Measurements from ENCODE around the gene GCNT2.

The GCNT2 gene

DNA sequence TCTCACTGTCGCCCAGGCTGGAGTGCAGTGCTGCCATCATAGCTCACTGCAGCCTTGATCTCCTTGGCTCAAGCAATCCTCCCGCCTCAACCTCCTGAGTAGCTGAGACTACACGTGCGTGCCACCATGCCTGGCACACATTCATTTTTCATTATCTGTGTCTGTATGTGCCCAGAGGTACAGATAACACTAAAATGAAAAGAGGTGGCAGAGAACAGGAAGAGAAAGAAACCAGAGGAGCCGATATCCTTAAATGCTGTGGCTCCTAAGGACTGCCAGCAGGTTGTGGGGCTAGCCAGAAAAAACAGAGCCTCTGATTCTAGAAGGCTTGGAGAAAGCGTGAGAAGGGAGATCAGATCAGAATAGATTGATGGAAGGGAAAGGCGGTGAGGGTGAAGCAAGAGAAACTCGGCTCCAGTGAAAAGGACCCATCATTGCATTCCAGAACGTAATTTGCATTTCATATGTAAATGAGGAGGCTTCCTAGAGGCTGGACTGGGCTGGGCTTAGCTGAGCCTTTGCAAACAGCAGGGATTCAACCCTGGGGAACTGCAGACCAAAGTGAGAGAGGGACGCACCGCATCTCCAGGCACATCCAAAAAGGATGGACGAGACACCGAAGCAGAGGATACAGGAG is 64.2 kb downstream of the GCNT2 start:
- TF ChIP-seq CTCF (IDR thresholded peaks at IDR 0.05; ENCODE audit: insufficient read depth, low read length, poor library complexity, severe bottlenecking), result no peak
- DNase-seq (ENCODE audit: extremely low read depth, insufficient read length), result no peak
- no peak overlapping the region for H3K4me3 ChIP-seq (replicated peaks; ENCODE audit: low read depth, low read length)
- no peaks in the 10 kb centered on the region for H3K27me3 ChIP-seq (replicated peaks; ENCODE audit: control insufficient read depth, insufficient read depth, low read length)
- no peaks in the 10 kb centered on the region for H3K36me3 ChIP-seq (ENCODE audit: control insufficient read depth, insufficient read depth, low read length)

- no peak for DNase-seq (ENCODE audit: extremely low read depth, insufficient read length)
- Histone ChIP-seq H3K36me3 (ENCODE audit: control insufficient read depth, insufficient read depth, low read length) (no peaks in the 10 kb centered on the region), H3K27me3 (replicated peaks; ENCODE audit: control insufficient read depth, insufficient read depth, low read length) (no peaks in the 10 kb centered on the region), H3K4me3 (replicated peaks; ENCODE audit: low read depth, low read length) (no peak overlapping the region)
- TF ChIP-seq CTCF (IDR thresholded peaks at IDR 0.05; ENCODE audit: insufficient read depth, low read length, poor library complexity, severe bottlenecking), result no peak
Observed at GRCh38 chr6:10586302-10586701, 65.2 kb downstream of the GCNT2 start.

DNA sequence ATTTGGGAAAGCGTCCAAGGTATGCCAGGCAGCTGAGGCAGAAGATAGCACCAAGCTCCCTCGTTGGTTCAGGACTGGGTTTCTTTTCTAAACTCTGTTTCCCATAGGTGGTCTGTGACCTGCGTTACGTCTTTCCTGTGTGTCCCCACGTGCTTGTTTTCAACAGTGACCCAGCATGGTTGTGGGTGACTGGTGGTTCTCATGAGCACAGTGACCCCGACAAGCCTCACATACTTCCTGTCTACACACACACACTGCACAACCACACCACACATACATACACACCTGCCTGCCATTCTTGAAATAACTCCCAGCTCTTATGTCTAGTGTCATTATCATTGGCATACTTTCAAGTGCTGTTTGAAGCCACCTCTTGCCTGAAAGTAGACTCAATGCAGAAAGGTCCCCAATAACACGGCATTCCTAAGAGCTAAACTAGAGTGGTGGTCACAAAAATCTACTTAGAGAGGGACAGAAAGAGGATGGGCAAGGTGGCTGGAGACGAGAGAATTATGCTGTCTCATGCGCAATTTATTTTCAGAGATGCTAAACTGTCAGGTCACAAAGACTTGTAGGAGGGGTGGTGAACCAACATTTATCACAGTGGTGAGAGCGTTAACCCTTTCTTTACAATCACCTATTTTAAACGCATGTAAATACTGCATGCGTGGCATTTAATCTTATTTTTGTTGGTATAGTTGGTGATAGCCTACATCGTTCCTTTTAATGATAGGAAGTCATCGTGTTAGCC is 66.7 kb downstream of the GCNT2 start:
- H3K4me3 ChIP-seq (replicated peaks; ENCODE audit: low read depth, low read length), result no peak overlapping the region
- TF ChIP-seq CTCF (IDR thresholded peaks at IDR 0.05; ENCODE audit: insufficient read depth, low read length, poor library complexity, severe bottlenecking), result no peak
- DNase-seq (ENCODE audit: extremely low read depth, insufficient read length), result no peak
- no peaks in the 10 kb centered on the region for H3K36me3 ChIP-seq (ENCODE audit: control insufficient read depth, insufficient read depth, low read length)
- H3K27me3 ChIP-seq (replicated peaks; ENCODE audit: control insufficient read depth, insufficient read depth, low read length), result no peaks in the 10 kb centered on the region

- H3K27me3 ChIP-seq (replicated peaks; ENCODE audit: control insufficient read depth, insufficient read depth, low read length), result no peaks in the 10 kb centered on the region
- no peak overlapping the region for H3K4me3 ChIP-seq (replicated peaks; ENCODE audit: low read depth, low read length)
- no peaks in the 10 kb centered on the region for H3K36me3 ChIP-seq (ENCODE audit: control insufficient read depth, insufficient read depth, low read length)
- DNase-seq (ENCODE audit: extremely low read depth, insufficient read length), result no peak
- TF ChIP-seq CTCF (IDR thresholded peaks at IDR 0.05; ENCODE audit: insufficient read depth, low read length, poor library complexity, severe bottlenecking), result no peak
Observed at GRCh38 chr6:10588562-10589428, 67.6 kb downstream of the GCNT2 start.

GRCh38 chr6:10589429-10589727 is 68.2 kb downstream of the GCNT2 start:
- Histone ChIP-seq H3K36me3 (ENCODE audit: control insufficient read depth, insufficient read depth, low read length) (no peaks in the 10 kb centered on the region), H3K27me3 (replicated peaks; ENCODE audit: control insufficient read depth, insufficient read depth, low read length) (no peaks in the 10 kb centered on the region), H3K4me3 (replicated peaks; ENCODE audit: low read depth, low read length) (no peak overlapping the region)
- DNase-seq (ENCODE audit: extremely low read depth, insufficient read length), result no peak
- no peak for TF ChIP-seq CTCF (IDR thresholded peaks at IDR 0.05; ENCODE audit: insufficient read depth, low read length, poor library complexity, severe bottlenecking)

All from GM06990 (cell line).